GM12878 (cell line): ENCODE measurements around the gene TNFAIP8L2. TPM values are rescaled to one million over a fixed set of nuclear protein-coding genes. Genes with fewer than 3 reads are reported as not detected.

Experiments
- ATAC-seq: fragments of 200-7000 bp; cut with Tn5 transposase; 3 replicates; pipeline ENCODE4 v1.9.1; 2020; ENCODE audit warnings: mild to moderate bottlenecking, moderate library complexity
- BruUV-seq: library from RNA; stranded (reverse); fragments of 400-500 nt; replicated peaks from 2 replicates; lab custom pipeline; 2021; lab: Mats Ljungman, UMichigan
- CTCF ChIA-PET: fragments of 300-600 bp; sonication (Branson Sonifier 250); formaldehyde crosslinking; extraction: SDS; loops from one replicate; lab custom pipeline; 2021; ENCODE audit warnings: inconsistent platforms; lab: Yijun Ruan, JAX
- POLR2A ChIA-PET: fragments of 350-600 bp; formaldehyde crosslinking; extraction: SDS; loops from one replicate; lab custom pipeline; 2021; ENCODE audit warnings: inconsistent platforms; lab: Charles Lee
- RAD21 ChIA-PET: fragments of 300-600 bp; sonication (Branson Sonifier 250); formaldehyde crosslinking; loops from one replicate; lab custom pipeline; 2023; ENCODE audit warnings: antibody characterized with exemption; ENCODE audit not compliant: unreplicated experiment; lab: Charles Lee
- SMC1A ChIA-PET: fragments of 300-600 bp; sonication (Branson Sonifier 250); formaldehyde crosslinking; loops from one replicate; lab custom pipeline; 2023; ENCODE audit not compliant: unreplicated experiment, uncharacterized antibody; lab: Charles Lee
- DNase-seq: peaks from one replicate; pipeline ENCODE4 v3.0.0-alpha.2; 2011; ENCODE audit warnings: low read depth, low spot score
- FAIRE-seq: peaks from 3 replicates; lab custom pipeline; 2011; peaks lifted over from hg19 to GRCh38; lab: Jason Lieb, UNC
- H2AFZ ChIP-seq: 2 replicates; pipeline ENCODE4 v1.6.0; 2011; ENCODE audit warnings: low read depth, low read length, control low read depth; ENCODE audit not compliant: control insufficient read depth
- H3K27ac ChIP-seq: 2 replicates; pipeline ENCODE4 v1.5.1; 2011; ENCODE audit warnings: control low read depth; ENCODE audit not compliant: control insufficient read depth, insufficient read depth
- H3K27me3 ChIP-seq, 2 experiments: replicated peaks in 1 of 2; 2 replicates each; pipeline versions ENCODE4 v1.6.0 to v1.6.1; 2011; ENCODE audit warnings: low read length in 1 of 2; ENCODE audit not compliant: control insufficient read depth in 2 of 2, insufficient read depth in 2 of 2
- H3K36me3 ChIP-seq, 2 experiments: 2 replicates each; pipeline ENCODE4 v1.5.1; 2011; ENCODE audit warnings: low read length in 1 of 2; ENCODE audit not compliant: control insufficient read depth in 2 of 2, insufficient read depth in 2 of 2
- H3K4me1 ChIP-seq: 2 replicates; pipeline ENCODE4 v1.6.1; 2011; ENCODE audit warnings: mild to moderate bottlenecking, low read length, moderate library complexity, mixed read lengths; ENCODE audit not compliant: control insufficient read depth, insufficient read depth
- H3K4me2 ChIP-seq: 2 replicates; pipeline ENCODE4 v1.6.0; 2011; ENCODE audit warnings: control low read depth; ENCODE audit not compliant: control insufficient read depth, insufficient read depth
- H3K4me3 ChIP-seq: fragments of 200-600 bp; sonication (generic); 2 replicates; pipeline ENCODE4 v1.5.1; 2016
- H3K79me2 ChIP-seq: 2 replicates; pipeline ENCODE4 v1.6.0; 2011; ENCODE audit warnings: low read length; ENCODE audit not compliant: control insufficient read depth, insufficient read depth
- H3K9ac ChIP-seq: 2 replicates; pipeline ENCODE4 v1.8.0; 2011; ENCODE audit warnings: low read length, control low read depth, mixed read lengths; ENCODE audit not compliant: control insufficient read depth, insufficient read depth
- H3K9me3 ChIP-seq: replicated peaks from 3 replicates; pipeline ENCODE4 v1.5.1; 2011; ENCODE audit warnings: mild to moderate bottlenecking, low read length; ENCODE audit not compliant: control insufficient read depth, insufficient read depth
- H4K20me1 ChIP-seq: 2 replicates; pipeline ENCODE4 v1.6.0; 2011; ENCODE audit not compliant: control insufficient read depth, insufficient read depth
- CHD1 ChIP-seq: IDR thresholded peaks from 2 replicates; pipeline ENCODE4 v1.6.1; 2012; ENCODE audit warnings: low read depth, low read length, improper control_type of control experiment
- ESRRA ChIP-seq: IDR thresholded peaks from 2 replicates; pipeline ENCODE4 v1.6.1; 2012; ENCODE audit warnings: mild to moderate bottlenecking, low read length, improper control_type of control experiment
- JUNB ChIP-seq: IDR thresholded peaks from 2 replicates; pipeline ENCODE4 v1.6.1; 2016; ENCODE audit warnings: antibody characterized with exemption, mild to moderate bottlenecking
- JUND ChIP-seq: IDR thresholded peaks from 2 replicates; pipeline ENCODE4 v1.6.1; 2012; ENCODE audit warnings: low read depth, mild to moderate bottlenecking, low read length, improper control_type of control experiment, moderate library complexity
- POU2F2 ChIP-seq: IDR thresholded peaks from 3 replicates; pipeline ENCODE4 v1.6.1; 2011; ENCODE audit warnings: low read depth, mild to moderate bottlenecking, low read length, borderline replicate concordance
- RB1 ChIP-seq: fragments of 450-650 bp; formaldehyde crosslinking; IDR thresholded peaks from 2 replicates; pipeline ENCODE4 v1.6.1; 2017; ENCODE audit warnings: mild to moderate bottlenecking, borderline replicate concordance
- RCOR1 ChIP-seq: conservative IDR thresholded peaks from 2 replicates; pipeline ENCODE4 v1.6.1; 2012; ENCODE audit warnings: low read depth, low read length, improper control_type of control experiment
- RUNX3 ChIP-seq: IDR thresholded peaks from 2 replicates; pipeline ENCODE4 v1.6.1; 2012; ENCODE audit warnings: low read length, inconsistent platforms
- SIX5 ChIP-seq: IDR thresholded peaks from 2 replicates; pipeline ENCODE4 v1.6.1; 2011; ENCODE audit warnings: mild to moderate bottlenecking, low read depth, low read length, moderate library complexity; ENCODE audit not compliant: severe bottlenecking
- SPI1 ChIP-seq: IDR thresholded peaks from 2 replicates; pipeline ENCODE4 v1.6.1; 2011; ENCODE audit warnings: low read depth, mild to moderate bottlenecking, low read length, moderate library complexity, borderline replicate concordance; ENCODE audit not compliant: insufficient read depth
- TCF12 ChIP-seq: IDR thresholded peaks from 2 replicates; pipeline ENCODE4 v1.6.1; 2011; ENCODE audit warnings: low read depth, mild to moderate bottlenecking, low read length
- ZNF217 ChIP-seq: fragments of 450-650 bp; IDR thresholded peaks from 2 replicates; pipeline ENCODE4 v1.6.1; 2017; ENCODE audit warnings: antibody characterized with exemption, mild to moderate bottlenecking
- WGBS: methylation state at CpG from one replicate; pipeline ENCODE4 v1.1.6; 2016; ENCODE audit warnings: low lambda C conversion rate; ENCODE audit not compliant: insufficient replicate concordance, insufficient coverage; ENCODE audit errors: missing lambda C conversion rate; 5-methylcytosine and 5-hydroxymethylcytosine counted together
- in situ Hi-C: fragments of 300-500 bp; cut with MboI; formaldehyde crosslinking; loops from 9 replicates; pipeline ENCODE4 v1.14.3; 2018; ENCODE audit warnings: mixed read lengths
- intact Hi-C: fragments of 100-400 bp; cut with micrococcal nuclease; formaldehyde crosslinking; loops from one replicate; pipeline ENCODE4 v1.14.2; 2022; ENCODE audit not compliant: unreplicated experiment
- polyA plus RNA-seq, 11 experiments: library from polyadenylated mRNA; depleted of rRNA in 4 of 11; unstranded in 6 of 11; stranded (reverse) in 5 of 11; fragments of >200 nt; fragmentation: Nextera tagmentation in 4 of 11; fragmentation: Illumina TruSeq in 1 of 11; extraction: Ambion mirVana in 4 of 11; extraction: Trizol in 1 of 11; gene quantifications; 1 replicate in 1 of 11; 2 replicates in 10 of 11; pipeline versions ENCODE4 v1.2.1 to v1.2.3, GENCODE V29; 2011 to 2016; ENCODE audit warnings: inconsistent platforms in 2 of 11, missing spikeins in 2 of 11, low read depth in 1 of 11
- total RNA-seq, 4 experiments: library from RNA; depleted of rRNA in 3 of 4; stranded (reverse); fragments of >200 nt in 3 of 4; fragmentation: Illumina TruSeq in 1 of 4; extraction: Trizol in 1 of 4; gene quantifications; 2 replicates each; pipeline versions ENCODE4 v1.2.1 to v1.2.3, GENCODE V29; 2013 to 2021
- TF ChIP-seq, protein P1 (sequence below): IDR thresholded peaks from 2 replicates; pipeline ENCODE4 v1.6.1; 2011; ENCODE audit warnings: low read depth, low read length, improper control_type of control experiment, borderline replicate concordance
- TF ChIP-seq, protein P2 (sequence below), 3 experiments: IDR thresholded peaks in 2 of 3; conservative IDR thresholded peaks in 1 of 3; 2 replicates each; pipeline ENCODE4 v1.5.1; 2011; ENCODE audit warnings: low read depth in 3 of 3, low read length in 3 of 3, mild to moderate bottlenecking in 3 of 3, control low read depth in 2 of 3, moderate library complexity in 2 of 3, inconsistent platforms in 1 of 3, mixed read lengths in 1 of 3; ENCODE audit not compliant: control insufficient read depth in 2 of 3, insufficient read depth in 1 of 3; ENCODE audit errors: extremely low read depth in 1 of 3

The TNFAIP8L2 gene
- total and polyA plus RNA-seq, 10 of the 15 experiments (the other 5 are each of a cell fraction or from before 2014, with no cell fraction given), result 5.4 to 26.3 (median 14.2) TPM

DNA sequence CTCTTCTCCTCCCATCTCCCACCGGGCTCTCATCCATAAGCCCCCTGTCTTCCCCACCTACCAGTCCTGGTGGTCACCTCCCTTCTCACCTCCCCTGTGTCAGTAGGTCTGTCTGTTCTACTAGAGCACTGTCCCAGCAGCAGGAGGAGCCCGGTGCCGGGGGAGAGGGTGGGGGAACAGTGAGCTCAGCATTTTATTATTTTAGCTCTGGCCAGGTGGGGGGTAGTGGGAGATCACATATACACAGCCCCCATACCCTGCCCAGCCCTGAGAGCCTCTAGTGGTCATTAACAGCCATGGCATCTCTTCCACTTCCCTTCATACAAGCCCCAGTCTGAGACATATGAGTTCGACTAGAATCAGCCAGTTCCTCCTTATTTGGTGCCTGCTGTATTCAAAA lies 19.4 kb downstream of the TNFAIP8L2 start, which contains the start of gene TMOD4:
TMOD4 (minus strand) TSS at position 119 of the 400 bp plus-strand sequence. CDS start 1,106 bp downstream, outside the sequence.
- 70% methylated on average over 4 of the region's 4 CpGs for WGBS
- peak; percentile 89 for ATAC-seq
- no peak for DNase-seq
- no peak within 1 kb of the TSS for H3K4me3 ChIP-seq
- H3K79me2 ChIP-seq, result no peaks in the 10 kb centered on the region
- H3K4me2 ChIP-seq, result no peak within 1 kb of the TSS
- no peak within 1 kb of the TSS for H3K9ac ChIP-seq
- H3K9me3 ChIP-seq, result no peaks in the 10 kb centered on the region
- no peaks in the 10 kb centered on the region for H3K4me1 ChIP-seq
- peaks cover 13 to 15% of the 10 kb centered on the region in 2 experiments; a peak in 3 of 4 replicates for H3K36me3 ChIP-seq
- ChIA-PET SMC1A (interaction anchor here (0.7 to 1.0 kb wide), 2 partner anchors 76 to 580 kb away, joined by 3 to 5 read pairs; no protein-coding TSS in a partner anchor), CTCF (interaction anchor here (0.9 to 2.7 kb wide), 5 partner anchors 12 to 105 kb away, joined by 3 to 11 read pairs (median 3); partner anchors contain the start of genes GABPB2 and TNFAIP8L2), POLR2A (interaction anchor here (0.5 kb wide), 1 partner anchor 166 kb away, joined by 3 read pairs; no protein-coding TSS in a partner anchor), RAD21 (interaction anchor here (1.0 kb wide), 1 partner anchor 14 kb away, joined by 3 read pairs; the partner anchor contains the start of gene VPS72)
- no peak for FAIRE-seq
- intact Hi-C loops (no loop called here), in situ Hi-C loops (no loop called here)
- H2AFZ ChIP-seq, result no peak within 1 kb of the TSS
- BruUV-seq, result no TSS peak
- no peak for TF ChIP-seq JUND
- no peak for TF ChIP-seq RCOR1
- TF ChIP-seq RB1, result no peak
- TF ChIP-seq POU2F2, result no peak
- no peak for TF ChIP-seq CHD1
- no peak for TF ChIP-seq JUNB
- peak; percentile 53; the same call in 1 of the 2 replicates for TF ChIP-seq SPI1
- no peak for TF ChIP-seq ZNF217
- TF ChIP-seq, protein P1, sequence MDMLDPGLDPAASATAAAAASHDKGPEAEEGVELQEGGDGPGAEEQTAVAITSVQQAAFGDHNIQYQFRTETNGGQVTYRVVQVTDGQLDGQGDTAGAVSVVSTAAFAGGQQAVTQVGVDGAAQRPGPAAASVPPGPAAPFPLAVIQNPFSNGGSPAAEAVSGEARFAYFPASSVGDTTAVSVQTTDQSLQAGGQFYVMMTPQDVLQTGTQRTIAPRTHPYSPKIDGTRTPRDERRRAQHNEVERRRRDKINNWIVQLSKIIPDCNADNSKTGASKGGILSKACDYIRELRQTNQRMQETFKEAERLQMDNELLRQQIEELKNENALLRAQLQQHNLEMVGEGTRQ, result no peak
- no peak for TF ChIP-seq ESRRA
- TF ChIP-seq TCF12, result no peak
- no peak for TF ChIP-seq SIX5
- TF ChIP-seq, protein P2, sequence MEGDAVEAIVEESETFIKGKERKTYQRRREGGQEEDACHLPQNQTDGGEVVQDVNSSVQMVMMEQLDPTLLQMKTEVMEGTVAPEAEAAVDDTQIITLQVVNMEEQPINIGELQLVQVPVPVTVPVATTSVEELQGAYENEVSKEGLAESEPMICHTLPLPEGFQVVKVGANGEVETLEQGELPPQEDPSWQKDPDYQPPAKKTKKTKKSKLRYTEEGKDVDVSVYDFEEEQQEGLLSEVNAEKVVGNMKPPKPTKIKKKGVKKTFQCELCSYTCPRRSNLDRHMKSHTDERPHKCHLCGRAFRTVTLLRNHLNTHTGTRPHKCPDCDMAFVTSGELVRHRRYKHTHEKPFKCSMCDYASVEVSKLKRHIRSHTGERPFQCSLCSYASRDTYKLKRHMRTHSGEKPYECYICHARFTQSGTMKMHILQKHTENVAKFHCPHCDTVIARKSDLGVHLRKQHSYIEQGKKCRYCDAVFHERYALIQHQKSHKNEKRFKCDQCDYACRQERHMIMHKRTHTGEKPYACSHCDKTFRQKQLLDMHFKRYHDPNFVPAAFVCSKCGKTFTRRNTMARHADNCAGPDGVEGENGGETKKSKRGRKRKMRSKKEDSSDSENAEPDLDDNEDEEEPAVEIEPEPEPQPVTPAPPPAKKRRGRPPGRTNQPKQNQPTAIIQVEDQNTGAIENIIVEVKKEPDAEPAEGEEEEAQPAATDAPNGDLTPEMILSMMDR (IDR thresholded peaks at IDR 0.05 in 2 of 3, conservative IDR thresholded peaks at IDR 0.05 in 1 of 3; ENCODE audit: control insufficient read depth in 2 of 3, extremely low read depth in 1 of 3, insufficient read depth in 1 of 3, low read depth in 3 of 3, low read length in 3 of 3), result peak; percentile 35 to 58 (median 50)
- TF ChIP-seq RUNX3, result no peak
- no peaks in the 10 kb centered on the region for H3K27me3 ChIP-seq
- no peaks in the 10 kb centered on the region; the same call in 1 of the 2 replicates for H4K20me1 ChIP-seq
- no peak within 1 kb of the TSS for H3K27ac ChIP-seq
